Measurements from ENCODE around the gene RIMBP2.

RIMBP2 gene

GRCh38 chr12:130356222-130356621, 359.9 kb downstream of the RIMBP2 start:
- no peaks in the 10 kb centered on the region for H3K4me1 ChIP-seq (ENCODE audit: control insufficient read depth, insufficient read depth, low read length)
- no peaks in the 10 kb centered on the region for H3K27me3 ChIP-seq (ENCODE audit: control insufficient read depth, insufficient read depth, low read length, poor library complexity, severe bottlenecking)
- no peak overlapping the region for H3K27ac ChIP-seq (ENCODE audit: insufficient read depth, low read depth, low read length, poor library complexity, severe bottlenecking)
- H3K9me3 ChIP-seq (ENCODE audit: control insufficient read depth, low read length): no peaks in the 10 kb centered on the region
- H3K4me3 ChIP-seq (ENCODE audit: insufficient read depth, low read depth, low read length): no peak overlapping the region
- no peaks in the 10 kb centered on the region for H3K36me3 ChIP-seq (ENCODE audit: control insufficient read depth, insufficient read depth, low read length)
- WGBS, 2 experiments: 88 to 91% methylated on average over 7 to 8 of the region's 8 CpGs

DNA sequence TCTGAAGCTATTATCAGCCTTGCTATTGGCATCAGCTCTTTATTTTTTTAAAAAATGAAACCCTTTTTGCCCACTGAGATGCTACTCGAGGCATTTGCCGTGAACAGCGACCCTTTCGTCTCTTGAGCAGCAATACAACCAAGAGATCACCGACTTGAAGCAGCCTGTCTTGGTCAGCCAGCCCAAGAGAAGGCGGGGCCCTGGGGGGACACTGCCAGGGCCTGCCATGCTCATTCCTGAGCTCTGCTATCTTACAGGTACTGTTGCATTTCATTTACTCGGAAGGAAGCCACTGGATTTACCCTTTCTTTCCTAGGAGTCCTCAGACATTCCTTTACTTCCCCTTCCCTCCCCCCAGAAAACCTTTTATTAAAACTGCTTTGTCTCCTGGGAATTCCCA, 361.7 kb downstream of the RIMBP2 start:
- H3K9me3 ChIP-seq (ENCODE audit: control insufficient read depth, low read length): no peaks in the 10 kb centered on the region
- no peak overlapping the region for H3K27ac ChIP-seq (ENCODE audit: insufficient read depth, low read depth, low read length, poor library complexity, severe bottlenecking)
- H3K36me3 ChIP-seq (ENCODE audit: control insufficient read depth, insufficient read depth, low read length): no peaks in the 10 kb centered on the region
- H3K4me3 ChIP-seq (ENCODE audit: insufficient read depth, low read depth, low read length): no peak overlapping the region
- WGBS, 2 experiments: 68 to 72% methylated on average over 7 of the region's 7 CpGs
- H3K27me3 ChIP-seq (ENCODE audit: control insufficient read depth, insufficient read depth, low read length, poor library complexity, severe bottlenecking): no peaks in the 10 kb centered on the region
- H3K4me1 ChIP-seq (ENCODE audit: control insufficient read depth, insufficient read depth, low read length): no peaks in the 10 kb centered on the region

DNA sequence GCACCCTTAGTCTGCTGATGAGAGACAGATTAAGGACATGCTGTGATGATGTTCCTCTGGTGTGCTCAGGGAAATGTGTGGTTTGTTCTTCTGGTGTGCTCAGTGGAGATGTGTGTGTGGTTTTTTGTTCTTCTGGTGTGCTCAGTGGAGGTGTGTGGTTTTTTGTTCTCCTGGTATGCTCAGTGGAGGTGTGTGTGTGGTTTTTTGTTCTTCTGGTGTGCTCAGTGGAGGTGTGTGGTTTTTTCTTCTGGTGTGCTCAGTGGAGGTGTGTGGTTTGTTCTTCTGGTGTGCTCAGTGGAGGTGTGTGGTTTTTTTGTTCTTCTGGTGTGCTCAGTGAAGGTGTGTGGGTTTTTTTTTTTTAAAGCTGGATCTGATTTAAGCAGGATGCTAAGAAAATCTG, 363.0 kb downstream of the RIMBP2 start:
- no peaks in the 10 kb centered on the region for H3K9me3 ChIP-seq (ENCODE audit: control insufficient read depth, low read length)
- no peaks in the 10 kb centered on the region for H3K4me1 ChIP-seq (ENCODE audit: control insufficient read depth, insufficient read depth, low read length)
- no peaks in the 10 kb centered on the region for H3K27me3 ChIP-seq (ENCODE audit: control insufficient read depth, insufficient read depth, low read length, poor library complexity, severe bottlenecking)
- no peak overlapping the region for H3K4me3 ChIP-seq (ENCODE audit: insufficient read depth, low read depth, low read length)
- H3K27ac ChIP-seq (ENCODE audit: insufficient read depth, low read depth, low read length, poor library complexity, severe bottlenecking): no peak overlapping the region
- H3K36me3 ChIP-seq (ENCODE audit: control insufficient read depth, insufficient read depth, low read length): no peaks in the 10 kb centered on the region

GRCh38 chr12:130351326-130351725, 364.8 kb downstream of the RIMBP2 start:
- H3K4me1 ChIP-seq (ENCODE audit: control insufficient read depth, insufficient read depth, low read length): no peaks in the 10 kb centered on the region
- H3K4me3 ChIP-seq (ENCODE audit: insufficient read depth, low read depth, low read length): no peak overlapping the region
- no peaks in the 10 kb centered on the region for H3K36me3 ChIP-seq (ENCODE audit: control insufficient read depth, insufficient read depth, low read length)
- no peak overlapping the region for H3K27ac ChIP-seq (ENCODE audit: insufficient read depth, low read depth, low read length, poor library complexity, severe bottlenecking)
- no peaks in the 10 kb centered on the region for H3K27me3 ChIP-seq (ENCODE audit: control insufficient read depth, insufficient read depth, low read length, poor library complexity, severe bottlenecking)
- 96 to 97% methylated on average over 5 of the region's 5 CpGs for WGBS, 2 experiments
- H3K9me3 ChIP-seq (ENCODE audit: control insufficient read depth, low read length): no peaks in the 10 kb centered on the region

DNA sequence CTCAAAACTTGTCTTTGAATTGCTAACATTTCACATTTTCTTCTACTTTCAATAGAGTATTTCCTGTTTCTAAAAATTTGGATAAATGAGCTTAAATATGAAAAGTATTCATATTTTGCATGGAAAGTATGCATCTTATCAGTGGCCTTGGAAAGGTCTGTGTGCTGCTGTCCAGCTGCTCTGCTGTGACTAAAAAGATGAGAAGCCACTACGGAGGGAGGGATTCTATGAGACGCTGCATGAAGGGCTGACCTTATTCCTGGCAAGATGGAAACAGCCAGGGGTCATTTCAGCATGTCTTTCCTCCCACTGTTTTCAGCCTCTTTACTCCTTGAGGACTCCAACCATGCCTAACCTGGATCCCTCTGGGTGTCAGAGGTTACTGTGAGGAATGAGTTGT, 365.4 kb downstream of the RIMBP2 start:
- 66 to 77% methylated on average over 2 of the region's 2 CpGs for WGBS, 2 experiments
- Histone ChIP-seq H3K4me3 (ENCODE audit: insufficient read depth, low read depth, low read length) (no peak overlapping the region), H3K36me3 (ENCODE audit: control insufficient read depth, insufficient read depth, low read length) (no peaks in the 10 kb centered on the region), H3K27ac (ENCODE audit: insufficient read depth, low read depth, low read length, poor library complexity, severe bottlenecking) (no peak overlapping the region), H3K27me3 (ENCODE audit: control insufficient read depth, insufficient read depth, low read length, poor library complexity, severe bottlenecking) (no peaks in the 10 kb centered on the region), H3K4me1 (ENCODE audit: control insufficient read depth, insufficient read depth, low read length) (no peaks in the 10 kb centered on the region), H3K9me3 (ENCODE audit: control insufficient read depth, low read length) (no peaks in the 10 kb centered on the region)

GRCh38 chr12:130347588-130347987, 368.5 kb downstream of the RIMBP2 start:
- WGBS, 2 experiments: 90 to 92% methylated on average over 7 of the region's 7 CpGs

More at GRCh38 chr12:130347588-130347987, 368.5 kb downstream of the RIMBP2 start:
- no peaks in the 10 kb centered on the region for H3K9me3 ChIP-seq (ENCODE audit: control insufficient read depth, low read length)
- no peak overlapping the region for H3K27ac ChIP-seq (ENCODE audit: insufficient read depth, low read depth, low read length, poor library complexity, severe bottlenecking)
- no peaks in the 10 kb centered on the region for H3K4me1 ChIP-seq (ENCODE audit: control insufficient read depth, insufficient read depth, low read length)
- no peaks in the 10 kb centered on the region for H3K27me3 ChIP-seq (ENCODE audit: control insufficient read depth, insufficient read depth, low read length, poor library complexity, severe bottlenecking)
- no peak overlapping the region for H3K4me3 ChIP-seq (ENCODE audit: insufficient read depth, low read depth, low read length)
- H3K36me3 ChIP-seq (ENCODE audit: control insufficient read depth, insufficient read depth, low read length): no peaks in the 10 kb centered on the region

Data from ectodermal cell (in vitro differentiated cells).